ENCODE results near the gene THBS2. TPM values are rescaled to one million over a fixed set of nuclear protein-coding genes. Genes with fewer than 3 reads are reported as not detected.
A peak's percentile ranks its signal among the peaks of the same experiment; 100 is the strongest.
"Not testable (repeated sequence)": the region's sequence is repeated elsewhere in the genome, so short reads cannot be mapped to it uniquely, and the experiment has no call there.

THBS2 gene
- total and polyA plus RNA-seq, 8 donors = 4.8 to 126 (median 6.9) TPM

GRCh38 chr6:169265486-169266131 is 12.0 kb upstream of the THBS2 start:
- H3K9me3 ChIP-seq = no peaks in the 10 kb centered on the region
- intact Hi-C loops (cut with DNase I) = no loop called here
- no peaks in the 10 kb centered on the region for H3K36me3 ChIP-seq
- H3K4me1 ChIP-seq = no peaks in the 10 kb centered on the region
- DNase-seq (no peak), ATAC-seq (no peak)
- no peaks in the 10 kb centered on the region for H3K27me3 ChIP-seq
- H3K4me3 ChIP-seq = no peak overlapping the region
- TF ChIP-seq, protein P1, sequence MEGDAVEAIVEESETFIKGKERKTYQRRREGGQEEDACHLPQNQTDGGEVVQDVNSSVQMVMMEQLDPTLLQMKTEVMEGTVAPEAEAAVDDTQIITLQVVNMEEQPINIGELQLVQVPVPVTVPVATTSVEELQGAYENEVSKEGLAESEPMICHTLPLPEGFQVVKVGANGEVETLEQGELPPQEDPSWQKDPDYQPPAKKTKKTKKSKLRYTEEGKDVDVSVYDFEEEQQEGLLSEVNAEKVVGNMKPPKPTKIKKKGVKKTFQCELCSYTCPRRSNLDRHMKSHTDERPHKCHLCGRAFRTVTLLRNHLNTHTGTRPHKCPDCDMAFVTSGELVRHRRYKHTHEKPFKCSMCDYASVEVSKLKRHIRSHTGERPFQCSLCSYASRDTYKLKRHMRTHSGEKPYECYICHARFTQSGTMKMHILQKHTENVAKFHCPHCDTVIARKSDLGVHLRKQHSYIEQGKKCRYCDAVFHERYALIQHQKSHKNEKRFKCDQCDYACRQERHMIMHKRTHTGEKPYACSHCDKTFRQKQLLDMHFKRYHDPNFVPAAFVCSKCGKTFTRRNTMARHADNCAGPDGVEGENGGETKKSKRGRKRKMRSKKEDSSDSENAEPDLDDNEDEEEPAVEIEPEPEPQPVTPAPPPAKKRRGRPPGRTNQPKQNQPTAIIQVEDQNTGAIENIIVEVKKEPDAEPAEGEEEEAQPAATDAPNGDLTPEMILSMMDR (IDR thresholded peaks at IDR 0.05) = no peak
- H3K27ac ChIP-seq = no peak overlapping the region

DNA sequence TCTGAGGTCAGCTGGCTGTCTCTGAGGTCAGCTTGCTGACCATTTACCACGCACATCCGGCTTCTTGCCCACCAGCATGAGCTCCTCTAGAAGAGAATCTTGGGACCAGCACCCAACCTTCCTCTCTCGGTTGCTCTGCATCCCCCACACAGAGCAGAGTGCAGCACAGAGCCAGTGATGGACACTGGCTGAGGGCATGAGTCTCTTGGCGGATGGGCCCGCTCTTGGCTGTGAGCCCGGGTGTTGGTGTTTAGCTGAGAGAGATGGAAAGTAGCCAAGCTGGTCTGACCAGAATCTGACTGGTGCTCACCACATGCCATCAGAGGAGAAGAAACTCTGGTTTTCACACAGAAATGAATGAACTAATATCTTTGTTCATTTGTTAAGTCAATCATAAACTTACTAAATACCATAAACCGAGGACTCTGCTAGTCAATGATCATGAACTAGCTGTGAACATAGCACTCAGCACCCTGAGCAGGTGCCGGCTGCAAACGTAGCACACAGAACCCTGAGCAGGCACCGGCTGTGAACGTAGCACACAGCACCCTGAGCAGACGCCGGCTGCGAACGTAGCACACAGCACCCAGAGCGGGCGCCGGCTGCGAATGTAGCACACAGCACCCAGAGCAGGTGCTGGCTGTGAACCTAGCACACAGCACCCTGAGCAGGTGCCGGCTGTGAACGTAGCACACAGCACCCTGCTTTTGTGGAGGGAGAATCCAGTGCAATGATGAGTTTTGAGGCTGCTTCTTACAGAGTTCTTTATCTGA is 10.4 kb upstream of the THBS2 start:
- H3K4me3 ChIP-seq = no peak overlapping the region
- ATAC-seq = no peak

DNA sequence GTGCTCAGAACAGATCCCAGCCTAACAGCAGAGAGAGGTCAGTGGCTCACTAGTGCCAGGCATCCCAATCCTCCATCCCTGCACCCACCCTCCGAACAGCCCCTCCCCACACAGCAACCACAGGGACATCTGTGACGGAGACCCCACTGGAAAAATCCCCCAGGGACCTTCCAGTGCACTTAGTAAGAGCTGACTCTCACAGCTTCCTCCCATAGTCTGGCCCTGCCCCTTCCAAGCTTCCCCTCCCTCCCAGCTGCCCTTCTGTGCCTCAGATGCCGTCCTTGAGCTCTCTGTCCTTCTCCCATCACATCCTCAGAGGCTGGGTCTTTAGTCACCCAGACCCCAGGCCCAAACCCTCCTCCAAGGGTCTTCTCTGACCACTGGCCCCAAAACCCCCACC is 9.7 kb upstream of the THBS2 start:
- intact Hi-C loops (cut with DNase I) = no loop called here
- TF ChIP-seq, protein P1 (IDR thresholded peaks at IDR 0.05) = no peak
- Histone ChIP-seq H3K9me3 (no peaks in the 10 kb centered on the region), H3K4me1 (no peaks in the 10 kb centered on the region), H3K27me3 (no peaks in the 10 kb centered on the region), H3K4me3 (no peak overlapping the region), H3K36me3 (no peaks in the 10 kb centered on the region), H3K27ac (no peak overlapping the region)
- ATAC-seq (no peak), DNase-seq (no peak)

More for the DNA sequence above, 10.4 kb upstream of the THBS2 start:
- H3K9me3 ChIP-seq = no peaks in the 10 kb centered on the region
- no peaks in the 10 kb centered on the region for H3K27me3 ChIP-seq
- no peak overlapping the region for H3K27ac ChIP-seq
- no peaks in the 10 kb centered on the region for H3K4me1 ChIP-seq
- TF ChIP-seq, protein P1 (IDR thresholded peaks at IDR 0.05) = no peak
- H3K36me3 ChIP-seq = no peaks in the 10 kb centered on the region
- intact Hi-C loops (cut with DNase I) = no loop called here
- DNase-seq = peak in 1 of 4 donors; percentile 25

DNA sequence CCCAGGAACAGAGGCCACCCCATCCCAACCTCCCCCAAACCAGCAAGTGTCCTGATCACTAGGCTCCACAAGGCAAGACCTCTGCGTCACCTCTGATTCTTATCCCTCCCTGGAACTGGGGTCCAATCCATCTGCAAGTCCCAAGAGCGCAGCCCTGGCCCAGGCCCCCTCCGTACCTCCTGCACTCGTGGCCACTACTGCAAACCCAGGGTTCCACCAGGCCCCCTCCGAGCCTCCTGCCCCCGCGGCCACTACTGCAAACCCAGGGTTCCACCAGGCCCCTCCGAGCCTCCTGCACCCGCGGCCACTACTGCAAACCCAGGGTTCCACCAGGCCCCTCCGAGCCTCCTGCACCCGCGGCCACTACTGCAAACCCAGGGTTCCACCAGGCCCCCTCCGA is 9.0 kb upstream of the THBS2 start:
- DNase-seq = not testable (repeated sequence)

DNA sequence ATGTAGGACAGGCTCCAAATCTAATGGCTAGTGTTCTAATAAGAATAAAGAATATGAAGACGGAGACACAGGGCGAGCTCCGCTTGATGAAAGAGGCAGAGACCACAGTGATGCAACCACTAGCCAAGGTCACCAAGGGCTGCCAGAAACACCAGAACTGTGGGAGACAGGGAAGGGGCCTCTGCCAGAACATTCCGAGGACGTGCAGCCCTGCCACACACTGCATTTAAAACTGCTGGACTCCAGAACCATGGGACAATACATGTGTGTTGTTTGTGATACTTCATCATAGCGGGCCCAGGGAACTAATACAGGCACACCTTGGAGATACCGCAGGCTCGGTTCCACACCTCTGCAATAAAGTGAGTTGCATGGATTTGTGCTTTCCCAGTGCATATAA is 2.9 kb upstream of the THBS2 start:
- H3K27me3 ChIP-seq = peaks cover 24 to 49% of the 10 kb centered on the region in 2 donors
- ATAC-seq = no peak
- intact Hi-C loops (cut with DNase I) = no loop called here

More for the DNA sequence above, 9.0 kb upstream of the THBS2 start:
- H3K4me1 ChIP-seq; H3K27me3 ChIP-seq; ATAC-seq; H3K9me3 ChIP-seq; H3K36me3 ChIP-seq; H3K4me3 ChIP-seq; intact Hi-C loops (cut with DNase I); H3K27ac ChIP-seq: not testable (repeated sequence)

More for the DNA sequence above, 2.9 kb upstream of the THBS2 start:
- H3K36me3 ChIP-seq = no peaks in the 10 kb centered on the region
- no peak for DNase-seq
- TF ChIP-seq, protein P1 (IDR thresholded peaks at IDR 0.05) = no peak
- no peak overlapping the region for H3K4me3 ChIP-seq
- no peak overlapping the region for H3K27ac ChIP-seq
- peaks cover 8 to 11% of the 10 kb centered on the region in 2 donors for H3K4me1 ChIP-seq
- H3K9me3 ChIP-seq = peaks cover 0 to 3% of the 10 kb centered on the region in 2 donors

Data from left lung (tissue), 10 donors.